BJ (cell line): ENCODE results near the gene GPRC5B. TPM values are rescaled to one million over a fixed set of nuclear protein-coding genes. Genes with fewer than 3 reads are reported as not detected.
A peak's percentile ranks its signal among the peaks of the same experiment; 100 is the strongest.

Source experiments
- CTCF ChIA-PET: fragments of 350-600 bp; formaldehyde crosslinking; extraction: SDS; loops from one replicate; lab custom pipeline; 2021; ENCODE audit warnings: antibody characterized with exemption, inconsistent platforms; lab: Yijun Ruan, JAX
- POLR2A ChIA-PET: fragments of 300-600 bp; sonication (Branson Sonifier 250); formaldehyde crosslinking; extraction: SDS; loops from one replicate; lab custom pipeline; 2021; ENCODE audit warnings: antibody characterized with exemption; lab: Charles Lee
- DNase-seq: peaks from one replicate; pipeline ENCODE4 v3.0.0-alpha.2; 2011; ENCODE audit warnings: low read depth
- H3K27me3 ChIP-seq: 2 replicates; pipeline ENCODE4 v1.6.0; 2011; ENCODE audit warnings: low read length; ENCODE audit not compliant: control insufficient read depth, insufficient read depth
- H3K36me3 ChIP-seq: 2 replicates; pipeline ENCODE4 v1.5.1; 2011; ENCODE audit warnings: low read length; ENCODE audit not compliant: control insufficient read depth, insufficient read depth
- H3K4me3 ChIP-seq: 2 replicates; pipeline ENCODE4 v1.5.1; 2011; ENCODE audit warnings: low read depth, mild to moderate bottlenecking, control low read depth, low read length
- polyA plus RNA-seq: library from polyadenylated mRNA; depleted of rRNA; stranded (reverse); fragments of >200 nt; gene quantifications from 2 replicates; pipeline ENCODE4 v1.2.3, GENCODE V29; 2011
- TF ChIP-seq, protein P1 (sequence below): IDR thresholded peaks from 2 replicates; pipeline ENCODE4 v1.5.1; 2011; ENCODE audit warnings: low read depth, mild to moderate bottlenecking, control low read depth, inconsistent platforms, low read length, moderate library complexity; ENCODE audit not compliant: insufficient read depth

GPRC5B gene
- polyA plus RNA-seq, 1 experiment, result 0.33 TPM

DNA sequence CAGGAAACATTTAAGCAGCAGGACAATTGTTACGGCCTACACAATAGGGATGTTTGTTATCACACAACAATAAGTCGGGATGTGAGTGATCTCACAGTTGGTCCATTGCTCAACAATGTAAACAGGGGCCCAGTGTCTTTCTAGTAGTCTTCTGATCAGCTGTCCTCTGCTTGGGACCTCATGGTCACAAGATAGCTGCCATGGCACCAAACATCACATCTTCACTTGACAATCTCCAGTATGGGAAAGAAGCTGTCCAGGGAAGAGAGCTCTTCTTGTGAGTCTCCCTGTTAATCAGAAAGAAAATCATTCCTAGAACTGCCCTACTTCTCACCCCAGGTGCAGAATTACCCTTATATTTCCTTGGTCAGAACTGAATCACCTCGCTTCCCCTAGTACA is 6.3 kb upstream of the GPRC5B start:
- TF ChIP-seq, protein P1, sequence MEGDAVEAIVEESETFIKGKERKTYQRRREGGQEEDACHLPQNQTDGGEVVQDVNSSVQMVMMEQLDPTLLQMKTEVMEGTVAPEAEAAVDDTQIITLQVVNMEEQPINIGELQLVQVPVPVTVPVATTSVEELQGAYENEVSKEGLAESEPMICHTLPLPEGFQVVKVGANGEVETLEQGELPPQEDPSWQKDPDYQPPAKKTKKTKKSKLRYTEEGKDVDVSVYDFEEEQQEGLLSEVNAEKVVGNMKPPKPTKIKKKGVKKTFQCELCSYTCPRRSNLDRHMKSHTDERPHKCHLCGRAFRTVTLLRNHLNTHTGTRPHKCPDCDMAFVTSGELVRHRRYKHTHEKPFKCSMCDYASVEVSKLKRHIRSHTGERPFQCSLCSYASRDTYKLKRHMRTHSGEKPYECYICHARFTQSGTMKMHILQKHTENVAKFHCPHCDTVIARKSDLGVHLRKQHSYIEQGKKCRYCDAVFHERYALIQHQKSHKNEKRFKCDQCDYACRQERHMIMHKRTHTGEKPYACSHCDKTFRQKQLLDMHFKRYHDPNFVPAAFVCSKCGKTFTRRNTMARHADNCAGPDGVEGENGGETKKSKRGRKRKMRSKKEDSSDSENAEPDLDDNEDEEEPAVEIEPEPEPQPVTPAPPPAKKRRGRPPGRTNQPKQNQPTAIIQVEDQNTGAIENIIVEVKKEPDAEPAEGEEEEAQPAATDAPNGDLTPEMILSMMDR, result no peak
- Histone ChIP-seq H3K27me3 (no peaks in the 10 kb centered on the region), H3K4me3 (no peak overlapping the region), H3K36me3 (no peaks in the 10 kb centered on the region)
- POLR2A ChIA-PET, result no interaction called here
- DNase-seq, result no peak
- CTCF ChIA-PET, result interaction anchor here (1.0 to 3.6 kb wide), 6 partner anchors 8 to 335 kb away, joined by 3 to 16 read pairs (median 4); partner anchors contain the start of genes IQCK, KNOP1 and VPS35L

DNA sequence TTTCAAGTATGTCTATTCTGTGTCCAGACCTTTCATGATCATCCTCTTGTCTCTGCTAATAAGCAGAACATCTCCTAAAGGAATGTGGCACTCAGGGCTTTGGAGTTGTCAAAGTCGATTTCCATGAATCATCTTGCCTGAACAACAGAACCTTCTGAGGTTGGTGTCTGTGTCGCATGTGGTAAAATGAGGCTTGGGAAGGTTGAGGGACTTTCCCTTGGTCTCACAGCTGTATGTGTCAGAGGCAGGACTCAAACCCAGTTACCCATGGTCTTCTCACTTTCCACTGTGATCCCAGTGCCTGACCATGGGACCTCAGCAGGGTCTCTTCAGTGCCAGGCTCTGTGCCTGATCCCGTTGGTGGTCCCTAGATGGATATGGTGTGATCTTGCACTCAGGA is 4.2 kb upstream of the GPRC5B start:
- POLR2A ChIA-PET, result no interaction called here
- H3K27me3 ChIP-seq, result peaks cover 2% of the 10 kb centered on the region; the same call in 1 of the 2 replicates
- TF ChIP-seq, protein P1, result no peak
- CTCF ChIA-PET, result interaction anchor here (1.1 to 8.4 kb wide), 4 partner anchors 19 to 496 kb away, joined by 3 to 178 read pairs (median 4); no protein-coding TSS in a partner anchor
- H3K4me3 ChIP-seq, result no peak overlapping the region
- H3K36me3 ChIP-seq, result no peaks in the 10 kb centered on the region
- DNase-seq, result no peak

DNA sequence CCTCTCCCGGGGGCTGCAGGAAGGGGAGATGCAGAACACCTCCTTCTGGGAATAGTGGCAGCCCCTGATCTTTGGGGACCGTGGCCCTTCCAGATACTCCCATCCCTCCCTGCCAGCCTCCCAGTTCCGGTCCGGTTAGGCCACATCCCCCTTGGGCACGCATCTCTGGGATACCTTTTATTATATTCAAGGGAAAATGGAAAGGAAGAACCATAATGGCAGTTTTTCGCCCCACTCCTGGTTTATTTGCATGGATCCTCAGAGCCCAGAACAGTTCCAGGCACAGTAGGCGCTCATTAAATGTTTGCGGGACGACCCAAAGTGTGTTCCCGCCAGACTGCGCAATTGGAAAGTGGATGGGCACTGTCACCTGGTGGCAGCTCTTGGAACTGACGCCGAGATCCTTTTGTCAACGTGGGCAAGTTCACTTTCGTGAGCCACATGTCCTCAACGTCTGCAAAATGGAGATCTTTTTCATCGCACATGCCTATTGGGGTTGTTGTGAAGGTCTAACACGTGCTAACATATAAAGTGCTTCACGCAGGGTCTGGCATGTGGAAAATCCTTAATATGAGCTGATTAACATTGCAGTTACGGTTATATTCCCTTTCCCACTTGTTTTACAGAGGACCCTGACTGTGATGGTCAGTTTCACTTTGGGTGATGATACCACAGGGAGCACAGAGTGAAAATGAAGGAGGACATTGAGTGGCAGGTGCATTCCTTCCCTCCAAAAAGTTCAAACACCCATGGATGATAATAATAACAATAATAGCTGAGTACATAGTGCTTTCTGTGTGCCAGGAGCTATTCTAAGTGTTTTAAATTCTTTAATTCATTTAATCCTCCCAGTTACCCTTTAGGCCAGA is 1.7 kb upstream of the GPRC5B start:
- no peak overlapping the region for H3K4me3 ChIP-seq
- TF ChIP-seq, protein P1, result peak; percentile 100
- POLR2A ChIA-PET, result no interaction called here

DNA sequence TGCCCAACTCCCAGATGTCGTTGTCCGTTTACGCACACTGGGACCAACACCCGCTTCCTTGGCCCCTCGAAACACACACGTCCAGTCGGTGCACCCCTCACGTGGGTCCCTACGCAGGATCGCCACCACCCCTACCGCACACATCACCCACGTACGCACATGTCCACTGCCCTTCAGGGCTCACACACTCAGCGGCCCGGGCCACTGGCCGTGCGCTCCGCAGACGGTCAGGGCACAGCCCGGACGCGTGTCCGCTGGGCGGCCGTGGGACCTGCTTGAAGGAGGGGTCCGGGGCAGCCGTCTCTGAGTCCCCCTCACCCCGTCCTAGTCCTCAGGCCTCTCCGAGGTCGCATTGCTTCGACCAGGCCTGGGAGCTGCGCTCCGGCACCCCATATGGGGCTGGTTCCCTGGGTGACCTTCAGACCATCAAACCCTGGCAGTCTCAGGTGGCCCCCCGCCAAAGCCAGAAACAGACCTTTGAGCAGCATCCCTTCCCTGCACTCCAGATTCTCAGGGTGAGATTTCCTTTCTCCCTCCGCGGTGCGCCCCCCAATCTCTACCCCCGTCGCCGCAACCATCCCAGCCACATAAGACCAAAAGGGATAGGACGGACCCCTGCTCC is 914 bp upstream of the GPRC5B start:
- CTCF ChIA-PET, result interaction anchor here (0.6 to 8.4 kb wide), 18 partner anchors 9 to 331 kb away, joined by 3 to 178 read pairs (median 5); partner anchors contain the start of gene VPS35L
- TF ChIP-seq, protein P1, result no peak
- no peak for DNase-seq
- POLR2A ChIA-PET, result no interaction called here
- peak overlapping the region; percentile 50; the same call in 1 of the 2 replicates for H3K4me3 ChIP-seq
- no peaks in the 10 kb centered on the region for H3K36me3 ChIP-seq
- H3K27me3 ChIP-seq, result peaks cover 15% of the 10 kb centered on the region

More for the DNA sequence above, 1.7 kb upstream of the GPRC5B start:
- CTCF ChIA-PET, result interaction anchor here (0.6 to 8.4 kb wide), 30 partner anchors 10 to 362 kb away, joined by 3 to 178 read pairs (median 5); partner anchors contain the start of genes CCP110 and VPS35L
- no peaks in the 10 kb centered on the region for H3K36me3 ChIP-seq
- no peak for DNase-seq
- peaks cover 15% of the 10 kb centered on the region for H3K27me3 ChIP-seq
